ENCODE results near the gene BTBD18.

Gene BTBD18

DNA sequence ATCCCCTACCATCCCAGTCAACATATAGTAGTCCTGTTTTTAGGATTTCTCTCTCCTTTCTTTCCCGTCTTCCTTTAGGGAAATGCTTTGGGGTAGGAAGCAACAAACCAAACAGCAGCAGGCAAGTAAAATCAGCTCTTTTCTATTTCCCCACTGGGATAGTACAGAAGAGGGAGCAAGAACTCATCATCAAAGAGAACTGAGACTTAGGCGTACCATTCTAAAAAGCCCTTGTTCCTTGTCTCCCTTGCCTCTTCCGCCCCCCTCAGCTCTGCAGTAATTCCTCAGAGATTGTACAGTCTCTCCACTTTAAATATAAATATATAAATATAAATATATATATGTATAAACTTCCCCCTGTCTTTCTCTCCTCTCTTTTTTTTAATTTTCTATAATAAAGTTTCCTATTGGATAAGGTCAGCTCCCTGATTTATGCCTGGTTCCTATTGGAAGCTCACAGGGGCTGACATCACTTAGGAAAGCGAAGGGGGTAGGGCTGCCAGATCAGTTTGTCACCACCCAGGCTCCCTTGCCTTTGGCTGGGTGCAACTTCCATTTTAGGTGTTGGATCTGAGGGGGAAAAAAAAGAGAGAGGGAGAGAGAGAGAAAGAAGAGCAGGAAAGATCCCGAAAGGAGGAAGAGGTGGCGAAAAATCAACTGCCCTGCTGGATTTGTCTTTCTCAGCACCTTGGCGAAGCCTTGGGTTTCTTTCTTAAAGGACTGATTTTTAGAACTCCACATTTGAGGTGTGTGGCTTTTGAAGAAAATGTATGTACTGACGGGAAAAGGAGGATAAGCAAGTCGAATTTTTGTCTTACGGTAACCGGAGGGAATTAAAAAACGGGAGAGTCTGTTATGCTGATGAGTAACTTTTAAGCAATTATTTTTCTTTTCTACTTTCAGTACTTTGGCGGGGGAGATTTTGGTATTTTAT lies 9.9 kb upstream of the BTBD18 start, which contains the start of gene CTNND1:
CTNND1 (plus strand) TSS at position 502 of the 934 bp plus-strand sequence. CDS start 29,677 bp downstream, outside the sequence.
- ATAC-seq: peak; percentile 96
- TF ChIP-seq ZNF8 (CRISPR knock-in tag; IDR thresholded peaks at IDR 0.05) (peak; percentile 90), TCF4 (CRISPR knock-in tag; IDR thresholded peaks at IDR 0.05; ENCODE audit: borderline replicate concordance) (no peak)

DNA sequence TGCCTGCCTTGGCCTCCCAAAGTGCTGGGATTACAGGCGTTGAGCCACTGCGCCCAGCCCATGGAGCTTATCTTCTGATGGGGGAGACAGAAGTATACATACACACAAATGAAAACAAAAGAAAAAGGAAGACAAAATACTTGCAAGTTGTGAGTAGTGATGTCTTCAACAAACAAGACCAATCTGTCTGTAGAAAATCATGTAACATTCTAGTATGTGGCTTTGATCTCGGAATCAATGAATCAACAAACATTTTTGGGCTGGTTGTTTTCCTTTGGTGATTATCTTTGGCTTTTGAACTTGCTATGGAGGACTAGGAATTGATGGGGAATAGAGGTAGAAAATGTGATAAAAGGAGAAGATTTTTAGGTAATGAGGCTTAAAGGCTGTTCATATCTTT lies 6.6 kb upstream of the BTBD18 start:
- no peak for TF ChIP-seq TCF4 (CRISPR knock-in tag; IDR thresholded peaks at IDR 0.05; ENCODE audit: borderline replicate concordance)
- no peak for TF ChIP-seq ZFP3 (CRISPR knock-in tag; IDR thresholded peaks at IDR 0.05)
- TF ChIP-seq, protein P1, sequence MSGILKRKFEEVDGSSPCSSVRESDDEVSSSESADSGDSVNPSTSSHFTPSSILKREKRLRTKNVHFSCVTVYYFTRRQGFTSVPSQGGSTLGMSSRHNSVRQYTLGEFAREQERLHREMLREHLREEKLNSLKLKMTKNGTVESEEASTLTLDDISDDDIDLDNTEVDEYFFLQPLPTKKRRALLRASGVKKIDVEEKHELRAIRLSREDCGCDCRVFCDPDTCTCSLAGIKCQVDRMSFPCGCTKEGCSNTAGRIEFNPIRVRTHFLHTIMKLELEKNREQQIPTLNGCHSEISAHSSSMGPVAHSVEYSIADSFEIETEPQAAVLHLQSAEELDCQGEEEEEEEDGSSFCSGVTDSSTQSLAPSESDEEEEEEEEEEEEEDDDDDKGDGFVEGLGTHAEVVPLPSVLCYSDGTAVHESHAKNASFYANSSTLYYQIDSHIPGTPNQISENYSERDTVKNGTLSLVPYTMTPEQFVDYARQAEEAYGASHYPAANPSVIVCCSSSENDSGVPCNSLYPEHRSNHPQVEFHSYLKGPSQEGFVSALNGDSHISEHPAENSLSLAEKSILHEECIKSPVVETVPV (CRISPR knock-in tag; IDR thresholded peaks at IDR 0.05): no peak
- TF ChIP-seq ISL1 (CRISPR knock-in tag; IDR thresholded peaks at IDR 0.05): no peak
- TF ChIP-seq PPARA (CRISPR knock-in tag; IDR thresholded peaks at IDR 0.05; ENCODE audit: borderline replicate concordance): no peak
- TF ChIP-seq, protein P2, sequence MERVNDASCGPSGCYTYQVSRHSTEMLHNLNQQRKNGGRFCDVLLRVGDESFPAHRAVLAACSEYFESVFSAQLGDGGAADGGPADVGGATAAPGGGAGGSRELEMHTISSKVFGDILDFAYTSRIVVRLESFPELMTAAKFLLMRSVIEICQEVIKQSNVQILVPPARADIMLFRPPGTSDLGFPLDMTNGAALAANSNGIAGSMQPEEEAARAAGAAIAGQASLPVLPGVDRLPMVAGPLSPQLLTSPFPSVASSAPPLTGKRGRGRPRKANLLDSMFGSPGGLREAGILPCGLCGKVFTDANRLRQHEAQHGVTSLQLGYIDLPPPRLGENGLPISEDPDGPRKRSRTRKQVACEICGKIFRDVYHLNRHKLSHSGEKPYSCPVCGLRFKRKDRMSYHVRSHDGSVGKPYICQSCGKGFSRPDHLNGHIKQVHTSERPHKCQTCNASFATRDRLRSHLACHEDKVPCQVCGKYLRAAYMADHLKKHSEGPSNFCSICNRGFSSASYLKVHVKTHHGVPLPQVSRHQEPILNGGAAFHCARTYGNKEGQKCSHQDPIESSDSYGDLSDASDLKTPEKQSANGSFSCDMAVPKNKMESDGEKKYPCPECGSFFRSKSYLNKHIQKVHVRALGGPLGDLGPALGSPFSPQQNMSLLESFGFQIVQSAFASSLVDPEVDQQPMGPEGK (CRISPR knock-in tag; IDR thresholded peaks at IDR 0.05; ENCODE audit: borderline replicate concordance): no peak
- TF ChIP-seq, protein P3, sequence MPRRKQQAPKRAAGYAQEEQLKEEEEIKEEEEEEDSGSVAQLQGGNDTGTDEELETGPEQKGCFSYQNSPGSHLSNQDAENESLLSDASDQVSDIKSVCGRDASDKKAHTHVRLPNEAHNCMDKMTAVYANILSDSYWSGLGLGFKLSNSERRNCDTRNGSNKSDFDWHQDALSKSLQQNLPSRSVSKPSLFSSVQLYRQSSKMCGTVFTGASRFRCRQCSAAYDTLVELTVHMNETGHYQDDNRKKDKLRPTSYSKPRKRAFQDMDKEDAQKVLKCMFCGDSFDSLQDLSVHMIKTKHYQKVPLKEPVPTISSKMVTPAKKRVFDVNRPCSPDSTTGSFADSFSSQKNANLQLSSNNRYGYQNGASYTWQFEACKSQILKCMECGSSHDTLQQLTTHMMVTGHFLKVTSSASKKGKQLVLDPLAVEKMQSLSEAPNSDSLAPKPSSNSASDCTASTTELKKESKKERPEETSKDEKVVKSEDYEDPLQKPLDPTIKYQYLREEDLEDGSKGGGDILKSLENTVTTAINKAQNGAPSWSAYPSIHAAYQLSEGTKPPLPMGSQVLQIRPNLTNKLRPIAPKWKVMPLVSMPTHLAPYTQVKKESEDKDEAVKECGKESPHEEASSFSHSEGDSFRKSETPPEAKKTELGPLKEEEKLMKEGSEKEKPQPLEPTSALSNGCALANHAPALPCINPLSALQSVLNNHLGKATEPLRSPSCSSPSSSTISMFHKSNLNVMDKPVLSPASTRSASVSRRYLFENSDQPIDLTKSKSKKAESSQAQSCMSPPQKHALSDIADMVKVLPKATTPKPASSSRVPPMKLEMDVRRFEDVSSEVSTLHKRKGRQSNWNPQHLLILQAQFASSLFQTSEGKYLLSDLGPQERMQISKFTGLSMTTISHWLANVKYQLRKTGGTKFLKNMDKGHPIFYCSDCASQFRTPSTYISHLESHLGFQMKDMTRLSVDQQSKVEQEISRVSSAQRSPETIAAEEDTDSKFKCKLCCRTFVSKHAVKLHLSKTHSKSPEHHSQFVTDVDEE (CRISPR knock-in tag; IDR thresholded peaks at IDR 0.05): no peak
- TF ChIP-seq ZNF70 (CRISPR knock-in tag; IDR thresholded peaks at IDR 0.05): no peak
- TF ChIP-seq, protein P4, sequence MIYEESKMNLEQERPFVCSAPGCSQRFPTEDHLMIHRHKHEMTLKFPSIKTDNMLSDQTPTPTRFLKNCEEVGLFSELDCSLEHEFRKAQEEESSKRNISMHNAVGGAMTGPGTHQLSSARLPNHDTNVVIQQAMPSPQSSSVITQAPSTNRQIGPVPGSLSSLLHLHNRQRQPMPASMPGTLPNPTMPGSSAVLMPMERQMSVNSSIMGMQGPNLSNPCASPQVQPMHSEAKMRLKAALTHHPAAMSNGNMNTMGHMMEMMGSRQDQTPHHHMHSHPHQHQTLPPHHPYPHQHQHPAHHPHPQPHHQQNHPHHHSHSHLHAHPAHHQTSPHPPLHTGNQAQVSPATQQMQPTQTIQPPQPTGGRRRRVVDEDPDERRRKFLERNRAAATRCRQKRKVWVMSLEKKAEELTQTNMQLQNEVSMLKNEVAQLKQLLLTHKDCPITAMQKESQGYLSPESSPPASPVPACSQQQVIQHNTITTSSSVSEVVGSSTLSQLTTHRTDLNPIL (CRISPR knock-in tag; IDR thresholded peaks at IDR 0.05; ENCODE audit: low read depth): no peak
- no peak for TF ChIP-seq GLIS3 (CRISPR knock-in tag; IDR thresholded peaks at IDR 0.05)
- no peak for TF ChIP-seq OSR1 (CRISPR knock-in tag; IDR thresholded peaks at IDR 0.05)
- TF ChIP-seq ZC3H10 (CRISPR knock-in tag; IDR thresholded peaks at IDR 0.05): no peak
- no peak for TF ChIP-seq TOX (CRISPR knock-in tag; IDR thresholded peaks at IDR 0.05; ENCODE audit: borderline replicate concordance)
- TF ChIP-seq CSDC2 (CRISPR knock-in tag; IDR thresholded peaks at IDR 0.05): no peak
- TF ChIP-seq ZNF8 (CRISPR knock-in tag; IDR thresholded peaks at IDR 0.05): no peak
- TF ChIP-seq SNAI2 (CRISPR knock-in tag; IDR thresholded peaks at IDR 0.05): no peak
- no peak for ATAC-seq

DNA sequence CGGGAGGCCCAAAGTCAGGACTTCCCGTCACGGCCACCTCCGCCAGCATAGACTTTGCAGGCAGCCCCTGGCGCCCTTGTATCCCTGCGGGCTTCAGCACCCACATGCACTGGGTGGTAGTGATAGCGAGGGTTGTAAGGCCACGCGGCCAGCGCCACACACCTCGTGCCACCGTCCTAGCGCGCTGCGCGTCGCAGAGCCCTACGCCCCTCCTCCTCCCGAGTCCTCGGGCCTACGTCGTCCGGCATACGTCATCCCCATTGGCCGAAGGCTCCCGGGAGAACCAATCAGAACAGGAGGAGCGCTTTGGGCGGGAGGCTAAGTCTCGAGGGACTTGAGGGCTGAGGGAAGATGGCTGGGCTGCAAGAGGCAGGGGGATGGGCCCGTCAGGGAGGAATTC lies 1.3 kb upstream of the BTBD18 start:
- TF ChIP-seq GLIS3 (CRISPR knock-in tag; IDR thresholded peaks at IDR 0.05) (no peak), ESRRG (CRISPR knock-in tag; IDR thresholded peaks at IDR 0.05) (no peak), ARNTL (CRISPR knock-in tag; IDR thresholded peaks at IDR 0.05; ENCODE audit: borderline replicate concordance, low read depth) (no peak), RARB (CRISPR knock-in tag; IDR thresholded peaks at IDR 0.05) (no peak), SNAI2 (CRISPR knock-in tag; IDR thresholded peaks at IDR 0.05) (no peak), ZNF565 (CRISPR knock-in tag; conservative IDR thresholded peaks at IDR 0.05; ENCODE audit: low read depth) (no peak), ZFP3 (CRISPR knock-in tag; IDR thresholded peaks at IDR 0.05) (no peak), TOX (CRISPR knock-in tag; IDR thresholded peaks at IDR 0.05; ENCODE audit: borderline replicate concordance) (no peak), ISL1 (CRISPR knock-in tag; IDR thresholded peaks at IDR 0.05) (no peak), TCF4 (CRISPR knock-in tag; IDR thresholded peaks at IDR 0.05; ENCODE audit: borderline replicate concordance) (no peak), ZNF8 (CRISPR knock-in tag; IDR thresholded peaks at IDR 0.05) (no peak), CSDC2 (CRISPR knock-in tag; IDR thresholded peaks at IDR 0.05) (no peak), OSR1 (CRISPR knock-in tag; IDR thresholded peaks at IDR 0.05) (no peak)
- TF ChIP-seq, protein P3 (CRISPR knock-in tag; IDR thresholded peaks at IDR 0.05): no peak
- TF ChIP-seq, protein P5, sequence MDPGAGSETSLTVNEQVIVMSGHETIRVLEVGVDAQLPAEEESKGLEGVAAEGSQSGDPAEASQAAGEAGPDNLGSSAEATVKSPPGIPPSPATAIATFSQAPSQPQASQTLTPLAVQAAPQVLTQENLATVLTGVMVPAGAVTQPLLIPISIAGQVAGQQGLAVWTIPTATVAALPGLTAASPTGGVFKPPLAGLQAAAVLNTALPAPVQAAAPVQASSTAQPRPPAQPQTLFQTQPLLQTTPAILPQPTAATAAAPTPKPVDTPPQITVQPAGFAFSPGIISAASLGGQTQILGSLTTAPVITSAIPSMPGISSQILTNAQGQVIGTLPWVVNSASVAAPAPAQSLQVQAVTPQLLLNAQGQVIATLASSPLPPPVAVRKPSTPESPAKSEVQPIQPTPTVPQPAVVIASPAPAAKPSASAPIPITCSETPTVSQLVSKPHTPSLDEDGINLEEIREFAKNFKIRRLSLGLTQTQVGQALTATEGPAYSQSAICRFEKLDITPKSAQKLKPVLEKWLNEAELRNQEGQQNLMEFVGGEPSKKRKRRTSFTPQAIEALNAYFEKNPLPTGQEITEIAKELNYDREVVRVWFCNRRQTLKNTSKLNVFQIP (CRISPR knock-in tag; IDR thresholded peaks at IDR 0.05; ENCODE audit: borderline replicate concordance, low read depth): no peak
- ATAC-seq: no peak

All from SK-N-SH treated with all-trans-retinoic acid at 6 μM for 48 hours (cell line).